ENCODE measurements around the gene ZGLP1. TPM values are rescaled to one million over a fixed set of nuclear protein-coding genes. Genes with fewer than 3 reads are reported as not detected.

The ZGLP1 gene
- total and polyA plus RNA-seq, 2 of the 13 experiments (the other 11 are each of a cell fraction or from before 2014, with no cell fraction given) = 2.4 to 3.0 TPM

GRCh38 chr19:10292206-10292788, 17.3 kb downstream of the ZGLP1 start (continued):
- TF ChIP-seq HNRNPK (IDR thresholded peaks at IDR 0.05; ENCODE audit: low read depth, low read length, poor library complexity, severe bottlenecking) = no peak
- 0 out of 2 replicates have a peak, but pooled peaks have one; percentile 0 for TF ChIP-seq ZBTB33 (CRISPR knock-in tag; IDR thresholded peaks at IDR 0.05)
- TF ChIP-seq CBFB (CRISPR knock-in tag; IDR thresholded peaks at IDR 0.05) = 0 out of 2 replicates have a peak, but pooled peaks have one; percentile 36
- TF ChIP-seq SP5 (CRISPR knock-in tag; IDR thresholded peaks at IDR 0.05; ENCODE audit: borderline replicate concordance, low read depth) = peak; percentile 76

GRCh38 chr19:10291554-10292205, 17.9 kb downstream of the ZGLP1 start:
- CTCF ChIA-PET (ENCODE audit: low intra/inter-chr PET ratio, low total read pairs) = no interaction called here
- Histone ChIP-seq H4K20me1 (ENCODE audit: insufficient read depth, low read length) (no peaks in the 10 kb centered on the region), H3K4me1 (ENCODE audit: insufficient read depth, low read length) (peaks cover 70% of the 10 kb centered on the region), H3K27ac (ENCODE audit: extremely low read length, insufficient read depth, low read length) (no peak overlapping the region), H3K9me3 (ENCODE audit: low read length) (no peaks in the 10 kb centered on the region), H3K9ac (ENCODE audit: insufficient read depth, low read depth, low read length) (peak overlapping the region; percentile 31; the same call in 1 of the 2 replicates), H3K27me3 (ENCODE audit: control insufficient read depth in 1 of 2, insufficient read depth in 2 of 2, low read length in 2 of 2) (peaks cover 0 to 20% of the 10 kb centered on the region in 2 experiments; a peak in 3 of 5 replicates), H3K79me2 (ENCODE audit: insufficient read depth, low read length) (no peaks in the 10 kb centered on the region), H2AFZ (ENCODE audit: low read length) (no peak overlapping the region), H3K36me3 (replicated peaks in 1 of 2; ENCODE audit: control insufficient read depth in 1 of 2, insufficient read depth in 2 of 2, low read length in 2 of 2) (no peaks in the 10 kb centered on the region), H3K4me3 (replicated peaks in 1 of 3; ENCODE audit: insufficient read depth in 1 of 3, low read depth in 2 of 3, low read length in 3 of 3) (peak overlapping the region; percentile 52 to 79 (median 62)), H3K4me2 (ENCODE audit: low read depth, low read length) (peak overlapping the region; percentile 97)
- ATAC-seq (peak; percentile 1), DNase-seq (ENCODE audit: low spot score) (no peak), FAIRE-seq (no peak)
- POLR2A ChIA-PET = interaction anchor here (0.6 to 7.3 kb wide), 7 partner anchors 11 to 97 kb away, joined by 3 to 149 read pairs (median 4); partner anchors contain the start of genes ICAM1, RAVER1 and TYK2
- in situ Hi-C loops (cut with HindIII; ENCODE audit: extremely low pct_ligation_motif_present, low pct_unique_long_range_greater_than_20kb) = no loop called here
- intact Hi-C loops (cut with micrococcal nuclease; ENCODE audit: unreplicated experiment) = loop anchor here (2.0 kb wide), 1 partner anchor 41 kb away; the partner anchor contains the start of gene RAVER1
- BruUV-seq (replicated peaks) = no TSS peak
- 0% methylated on average over 3 of the region's 49 CpGs for WGBS (ENCODE audit: low lambda C conversion rate)
- 0 out of 2 replicates have a peak, but pooled peaks have one; percentile 4 for TF ChIP-seq TAF1 (CRISPR knock-in tag; IDR thresholded peaks at IDR 0.05)
- TF ChIP-seq TARDBP (CRISPR knock-in tag; IDR thresholded peaks at IDR 0.05) = peak; percentile 35; the same call in 1 of the 2 replicates
- no peak for TF ChIP-seq ZNF839 (CRISPR knock-in tag; IDR thresholded peaks at IDR 0.05; ENCODE audit: borderline replicate concordance)
- no peak for TF ChIP-seq STAT6 (CRISPR knock-in tag; IDR thresholded peaks at IDR 0.05; ENCODE audit: borderline replicate concordance)
- no peak for TF ChIP-seq ZNF3 (CRISPR knock-in tag; IDR thresholded peaks at IDR 0.05)
- TF ChIP-seq NFKB2 (CRISPR knock-in tag; IDR thresholded peaks at IDR 0.05; ENCODE audit: borderline replicate concordance) = 0 out of 2 replicates have a peak, but pooled peaks have one; percentile 7
- TF ChIP-seq ZNF556 (CRISPR knock-in tag; IDR thresholded peaks at IDR 0.05; ENCODE audit: borderline replicate concordance) = no peak
- peak; percentile 12; the same call in 1 of the 2 replicates for TF ChIP-seq ZNF672 (CRISPR knock-in tag; IDR thresholded peaks at IDR 0.05)
- TF ChIP-seq ZNF383 (CRISPR knock-in tag; IDR thresholded peaks at IDR 0.05; ENCODE audit: borderline replicate concordance) = no peak
- TF ChIP-seq SIX1 (CRISPR knock-in tag; IDR thresholded peaks at IDR 0.05; ENCODE audit: borderline replicate concordance) = no peak
- 0 out of 2 replicates have a peak, but pooled peaks have one; percentile 59 for TF ChIP-seq ZNF501 (CRISPR knock-in tag; IDR thresholded peaks at IDR 0.05)
- 0 out of 2 replicates have a peak, but pooled peaks have one; percentile 20 for TF ChIP-seq SIN3A (IDR thresholded peaks at IDR 0.05; ENCODE audit: borderline replicate concordance, low read depth, low read length)
- peak; percentile 5; the same call in 1 of the 2 replicates for TF ChIP-seq ZNF274 (CRISPR knock-in tag; IDR thresholded peaks at IDR 0.05)
- TF ChIP-seq ZNF605 (CRISPR knock-in tag; IDR thresholded peaks at IDR 0.05) = peak; percentile 67

Measured in HepG2 (cell line).